Prostate gland (tissue), 2 donors: ENCODE data around the gene BOLA1.

Experiments
- CTCF ChIP-seq, 4 experiments: fragments of 200-600 bp in 2 of 4; fragments of 450-650 bp in 2 of 4; sonication (generic) in 2 of 4; IDR thresholded peaks; 1 replicate in 3 of 4; 2 replicates in 1 of 4; pipeline ENCODE4 v1.5.1; 2016 to 2019; ENCODE audit warnings: antibody characterized with exemption in 4 of 4, mild to moderate bottlenecking in 2 of 4, moderate library complexity in 2 of 4
- POLR2A ChIP-seq: fragments of 450-650 bp; IDR thresholded peaks from one replicate; pipeline ENCODE4 v1.6.1; 2016; ENCODE audit warnings: antibody characterized with exemption, mild to moderate bottlenecking

DNA sequence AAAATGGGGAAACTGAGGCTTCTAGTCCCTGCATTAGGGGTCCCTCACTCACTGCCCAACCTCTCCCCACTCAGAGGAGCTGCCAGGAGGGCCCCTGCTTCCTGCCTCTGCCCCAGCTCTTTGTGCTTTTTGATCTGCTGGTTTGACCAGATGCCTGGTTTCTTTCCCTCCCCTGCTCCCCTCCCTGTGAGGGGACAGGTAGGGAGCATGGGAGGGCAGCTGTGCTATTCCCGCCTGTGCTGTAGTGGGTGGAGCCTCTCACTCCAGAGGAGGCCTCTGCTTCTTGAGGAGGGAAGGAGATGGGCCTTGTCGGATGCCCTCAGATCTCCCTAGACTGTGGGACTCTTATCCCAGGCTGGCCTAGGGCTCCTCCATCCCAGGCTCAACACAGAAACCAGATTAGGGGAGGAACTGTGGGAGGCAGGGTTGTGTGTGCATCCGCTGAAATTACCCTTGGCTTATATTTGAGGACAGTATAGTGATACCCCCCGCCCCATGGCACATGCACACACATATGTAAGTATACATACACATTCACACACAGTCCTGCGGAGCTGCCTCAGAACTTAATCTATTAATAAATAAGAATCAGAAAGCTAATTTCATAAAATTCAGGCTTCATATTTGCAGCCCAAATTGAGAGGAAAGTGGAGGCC, 4.6 kb downstream of the BOLA1 start:
- TF ChIP-seq CTCF (IDR thresholded peaks at IDR 0.05): no peak
- TF ChIP-seq POLR2A: no peak
